Thoracic aorta (tissue), 2 donors: Measurements from ENCODE around the gene C11orf91. TPM values are rescaled to one million over a fixed set of nuclear protein-coding genes. Genes with fewer than 3 reads are reported as not detected.

Experiments
- ATAC-seq: fragments of 150-250 bp; one replicate; pipeline ENCODE4 v1.8.0; 2017; ENCODE audit warnings: low read depth; ENCODE audit not compliant: insufficient number of reproducible peaks, low FRiP score
- DNase-seq: peaks from one replicate; pipeline ENCODE4 v3.0.0-alpha.2; 2020; ENCODE audit warnings: low spot score
- H3K27ac ChIP-seq, 2 donors: fragments of 200-600 bp; sonication (generic); 1 replicate in 1 of 2; 2 replicates in 1 of 2; pipeline ENCODE4 v1.5.1; 2016; ENCODE audit warnings: mild to moderate bottlenecking in 2 of 2, moderate library complexity in 2 of 2
- H3K27me3 ChIP-seq: fragments of 200-600 bp; sonication (generic); replicated peaks from 2 replicates; pipeline ENCODE4 v1.6.0; 2016; ENCODE audit warnings: mild to moderate bottlenecking; ENCODE audit not compliant: insufficient read depth
- H3K36me3 ChIP-seq: fragments of 200-600 bp; sonication (generic); one replicate; pipeline ENCODE4 v1.5.1; 2016
- H3K4me1 ChIP-seq, 2 donors: fragments of 200-600 bp; sonication (generic); 1 replicate in 1 of 2; 2 replicates in 1 of 2; pipeline versions ENCODE4 v1.5.1 to v1.6.0; 2016; ENCODE audit warnings: low read depth in 2 of 2, mild to moderate bottlenecking in 1 of 2; ENCODE audit not compliant: control insufficient read depth in 1 of 2
- H3K4me3 ChIP-seq: fragments of 200-600 bp; sonication (generic); 2 replicates; pipeline ENCODE4 v1.5.1; 2016; ENCODE audit warnings: mild to moderate bottlenecking
- H3K9me3 ChIP-seq: fragments of 200-600 bp; sonication (generic); 2 replicates; pipeline ENCODE4 v1.5.1; 2016
- total RNA-seq, 2 donors: library from RNA; depleted of rRNA; stranded (reverse); fragments of >200 nt; gene quantifications; one replicate each; pipeline versions ENCODE4 v1.1.0 to v1.2.3, GENCODE V29; 2016
- TF ChIP-seq, protein P1 (sequence below): fragments of 200-600 bp; sonication (generic); IDR thresholded peaks from one replicate; pipeline ENCODE4 v1.5.1; 2019; ENCODE audit warnings: antibody characterized with exemption

C11orf91 gene
- total RNA-seq, 2 donors from 2014 or later, result not detected

DNA sequence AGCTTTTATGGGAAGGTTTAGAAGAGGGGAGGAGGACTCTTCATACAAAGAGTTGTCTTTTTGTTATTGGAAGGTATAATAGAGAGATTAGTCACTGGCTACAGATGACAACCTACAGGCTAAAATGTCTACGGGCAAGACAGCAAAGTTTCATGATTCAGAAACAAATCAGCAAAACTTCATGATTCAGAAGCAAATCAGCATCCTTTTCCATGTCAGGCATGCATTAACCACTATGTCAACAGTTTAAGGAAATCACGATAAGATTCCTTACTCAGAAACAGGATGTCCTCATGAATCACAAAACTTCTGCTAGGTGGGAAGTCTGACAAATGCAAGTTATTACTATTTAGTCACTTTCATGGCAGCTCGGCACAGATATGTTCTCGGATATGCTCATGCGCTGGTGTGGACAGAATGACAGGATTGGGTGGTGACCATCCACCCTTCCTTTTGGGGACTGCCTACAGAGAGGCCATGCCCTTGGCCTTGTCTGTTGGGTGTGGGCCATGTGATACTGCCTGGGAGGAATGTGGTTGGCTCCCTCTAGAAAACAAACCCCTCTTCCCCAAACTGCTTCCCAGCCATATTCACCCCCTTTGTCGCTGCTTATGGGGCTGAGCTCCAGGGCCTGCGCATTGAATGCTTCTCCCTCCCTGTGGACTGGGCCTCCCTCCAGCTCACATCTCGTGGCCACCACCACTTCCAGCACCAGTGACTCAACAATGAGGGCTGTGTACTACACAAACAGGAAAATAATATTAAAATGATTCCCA lies 10.1 kb downstream of the C11orf91 start:
- ATAC-seq (peak; percentile 83), DNase-seq (peak; percentile 78)
- H3K9me3 ChIP-seq, result no peaks in the 10 kb centered on the region
- H3K36me3 ChIP-seq, result no peaks in the 10 kb centered on the region
- no peaks in the 10 kb centered on the region for H3K27me3 ChIP-seq
- peaks cover 19 to 44% of the 10 kb centered on the region in 2 donors for H3K4me1 ChIP-seq
- H3K27ac ChIP-seq, result peak overlapping the region; percentile 85 to 90
- no peak overlapping the region for H3K4me3 ChIP-seq
- TF ChIP-seq, protein P1, sequence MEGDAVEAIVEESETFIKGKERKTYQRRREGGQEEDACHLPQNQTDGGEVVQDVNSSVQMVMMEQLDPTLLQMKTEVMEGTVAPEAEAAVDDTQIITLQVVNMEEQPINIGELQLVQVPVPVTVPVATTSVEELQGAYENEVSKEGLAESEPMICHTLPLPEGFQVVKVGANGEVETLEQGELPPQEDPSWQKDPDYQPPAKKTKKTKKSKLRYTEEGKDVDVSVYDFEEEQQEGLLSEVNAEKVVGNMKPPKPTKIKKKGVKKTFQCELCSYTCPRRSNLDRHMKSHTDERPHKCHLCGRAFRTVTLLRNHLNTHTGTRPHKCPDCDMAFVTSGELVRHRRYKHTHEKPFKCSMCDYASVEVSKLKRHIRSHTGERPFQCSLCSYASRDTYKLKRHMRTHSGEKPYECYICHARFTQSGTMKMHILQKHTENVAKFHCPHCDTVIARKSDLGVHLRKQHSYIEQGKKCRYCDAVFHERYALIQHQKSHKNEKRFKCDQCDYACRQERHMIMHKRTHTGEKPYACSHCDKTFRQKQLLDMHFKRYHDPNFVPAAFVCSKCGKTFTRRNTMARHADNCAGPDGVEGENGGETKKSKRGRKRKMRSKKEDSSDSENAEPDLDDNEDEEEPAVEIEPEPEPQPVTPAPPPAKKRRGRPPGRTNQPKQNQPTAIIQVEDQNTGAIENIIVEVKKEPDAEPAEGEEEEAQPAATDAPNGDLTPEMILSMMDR, result no peak

GRCh38 chr11:33689501-33689900 lies 11.1 kb downstream of the C11orf91 start:
- DNase-seq (no peak), ATAC-seq (no peak)
- no peak overlapping the region for H3K4me3 ChIP-seq
- peaks cover 19 to 38% of the 10 kb centered on the region in 2 donors for H3K4me1 ChIP-seq
- no peaks in the 10 kb centered on the region for H3K36me3 ChIP-seq
- H3K27me3 ChIP-seq, result no peaks in the 10 kb centered on the region
- TF ChIP-seq, protein P1, result no peak
- H3K9me3 ChIP-seq, result no peaks in the 10 kb centered on the region
- H3K27ac ChIP-seq, result peak overlapping the region; percentile 85 to 90

DNA sequence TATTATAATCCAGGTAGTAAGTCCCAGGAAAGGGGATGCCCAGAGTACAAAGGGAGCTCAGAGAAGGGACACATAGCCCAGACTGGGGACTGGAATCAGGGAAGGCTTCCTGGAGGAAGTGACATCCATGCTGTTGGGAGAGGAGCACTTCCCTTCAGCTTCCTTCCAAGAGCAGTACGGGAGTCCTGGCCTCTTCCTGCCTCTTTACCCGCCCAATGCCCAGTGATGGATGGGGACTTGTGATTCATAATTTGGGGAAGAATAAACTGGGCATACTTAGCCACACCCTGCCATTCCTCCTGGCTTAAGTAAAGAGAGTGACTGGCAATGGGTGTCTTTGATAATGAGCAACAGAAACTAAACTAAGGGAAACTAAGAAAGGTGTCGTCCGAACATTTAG lies 11.5 kb downstream of the C11orf91 start:
- Histone ChIP-seq H3K27ac (peak overlapping the region; percentile 85 to 90), H3K9me3 (no peaks in the 10 kb centered on the region), H3K4me3 (no peak overlapping the region), H3K36me3 (no peaks in the 10 kb centered on the region), H3K27me3 (no peaks in the 10 kb centered on the region), H3K4me1 (peaks cover 19 to 38% of the 10 kb centered on the region in 2 donors)
- ATAC-seq, result no peak
- no peak for DNase-seq
- TF ChIP-seq, protein P1, result no peak

DNA sequence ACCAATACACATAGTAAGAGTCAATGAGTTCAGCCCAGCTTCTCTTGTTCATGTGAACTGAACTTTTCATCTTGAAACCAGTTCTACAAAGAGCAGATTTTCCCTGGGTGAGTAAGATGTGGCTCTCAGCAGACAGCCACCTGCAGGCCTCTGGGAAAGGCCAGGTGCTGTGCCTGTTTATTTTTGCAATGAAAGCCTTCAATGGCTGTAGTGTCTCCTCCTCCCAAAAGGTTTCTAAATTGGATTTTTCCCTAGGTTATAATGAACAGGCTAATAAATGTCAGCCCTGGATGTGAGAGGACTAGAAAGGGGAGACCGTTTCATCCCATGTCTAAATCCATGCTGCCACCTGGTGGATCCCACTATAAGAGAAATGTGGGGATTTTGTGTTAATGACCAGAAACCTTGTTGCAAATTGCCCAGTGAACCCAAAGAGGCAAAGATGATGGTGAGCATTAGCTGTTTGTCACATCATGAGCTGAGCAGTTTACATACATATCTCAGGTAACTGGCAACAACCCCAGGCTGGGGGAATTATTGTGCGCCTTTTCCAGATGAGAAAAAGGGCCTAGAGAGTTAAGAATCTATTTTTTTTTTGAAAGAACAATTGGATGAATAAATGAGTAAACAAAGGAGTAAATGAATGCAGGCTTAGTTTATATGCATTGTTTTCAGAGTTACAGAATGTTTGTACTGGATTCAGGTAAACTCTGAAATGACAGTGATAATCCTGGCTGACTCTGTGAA lies 12.7 kb downstream of the C11orf91 start:
- Histone ChIP-seq H3K4me1 (peaks cover 18 to 36% of the 10 kb centered on the region in 2 donors), H3K36me3 (no peaks in the 10 kb centered on the region), H3K27ac (no peak overlapping the region), H3K4me3 (no peak overlapping the region), H3K9me3 (no peaks in the 10 kb centered on the region), H3K27me3 (no peaks in the 10 kb centered on the region)
- DNase-seq (no peak), ATAC-seq (no peak)
- TF ChIP-seq, protein P1, result peak; percentile 51

GRCh38 chr11:33685082-33685481 lies 15.5 kb downstream of the C11orf91 start:
- H3K4me3 ChIP-seq, result no peak overlapping the region
- ATAC-seq, result no peak
- no peaks in the 10 kb centered on the region for H3K36me3 ChIP-seq
- no peaks in the 10 kb centered on the region for H3K9me3 ChIP-seq
- no peaks in the 10 kb centered on the region for H3K27me3 ChIP-seq
- DNase-seq, result no peak
- H3K4me1 ChIP-seq, result peaks cover 4 to 9% of the 10 kb centered on the region in 2 donors
- TF ChIP-seq, protein P1, result no peak
- H3K27ac ChIP-seq, result no peak overlapping the region
